GM21723 (cell line): ENCODE measurements around the gene UNC5A.
"Not testable (repeated sequence)": the region's sequence is repeated elsewhere in the genome, so short reads cannot be mapped to it uniquely, and the experiment has no call there.

Experiments
- ATAC-seq: cut with Tn5 transposase; IDR thresholded peaks from one replicate; pipeline ENCODE4 v1.9.1; 2021; ENCODE audit warnings: mild to moderate bottlenecking, moderate library complexity; ENCODE audit not compliant: unreplicated experiment

Gene UNC5A

GRCh38 chr5:176861276-176861675, 50.9 kb downstream of the UNC5A start:
- ATAC-seq: no peak

- ATAC-seq: no peak
Measured at GRCh38 chr5:176862330-176862995, 52.1 kb downstream of the UNC5A start.

DNA sequence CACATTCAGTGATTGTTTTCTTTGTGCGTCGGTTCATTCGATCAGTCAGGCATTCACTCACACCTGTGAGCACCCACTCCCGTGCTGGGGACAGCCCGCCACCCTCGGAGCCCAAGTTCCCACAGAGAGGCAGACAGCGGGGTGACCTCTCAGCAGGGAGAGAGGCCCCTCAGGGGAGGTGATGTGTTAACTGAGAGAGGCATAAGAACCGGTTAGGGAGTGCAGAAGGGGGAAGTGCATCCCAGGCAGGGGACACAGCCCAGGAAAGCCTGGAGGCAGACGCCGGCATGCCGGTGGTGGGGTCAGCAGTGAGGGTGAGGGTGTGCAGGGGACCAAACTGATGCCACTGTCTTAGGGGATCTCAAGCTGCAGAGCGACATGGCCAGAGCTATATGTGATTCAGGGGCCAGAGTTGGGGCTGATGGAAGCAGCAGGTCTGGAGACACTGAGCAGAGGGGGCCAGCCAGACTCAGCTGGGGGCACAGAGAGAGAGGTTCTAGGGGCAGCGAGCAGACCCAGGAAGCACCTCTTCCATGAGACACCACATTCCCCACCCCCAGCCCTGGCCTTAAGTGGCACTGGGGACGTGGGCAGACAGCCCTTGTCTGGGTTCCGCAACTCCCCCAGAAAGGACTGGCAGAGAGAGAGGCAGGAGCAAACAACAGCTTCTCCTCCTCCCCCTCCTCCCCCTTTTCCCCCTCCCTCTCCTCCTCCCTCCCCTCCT, 52.8 kb downstream of the UNC5A start:
- no peak for ATAC-seq

DNA sequence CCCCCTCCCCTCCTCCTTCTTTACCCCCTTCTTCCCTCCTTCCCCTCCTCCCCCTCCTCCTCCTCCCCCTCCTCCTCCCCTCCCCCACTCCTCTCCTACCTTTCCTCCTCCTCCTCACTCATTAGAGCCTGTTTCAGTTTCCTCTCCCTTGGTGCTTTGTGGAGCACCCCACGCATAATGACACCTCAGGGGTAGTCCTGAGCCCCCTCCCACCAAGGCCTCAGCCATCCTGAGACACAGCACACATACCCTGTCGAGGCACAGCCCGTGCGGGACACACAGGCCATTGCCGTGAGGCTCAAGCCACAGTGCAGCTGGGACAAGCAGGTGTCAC, 53.4 kb downstream of the UNC5A start:
- no peak for ATAC-seq

DNA sequence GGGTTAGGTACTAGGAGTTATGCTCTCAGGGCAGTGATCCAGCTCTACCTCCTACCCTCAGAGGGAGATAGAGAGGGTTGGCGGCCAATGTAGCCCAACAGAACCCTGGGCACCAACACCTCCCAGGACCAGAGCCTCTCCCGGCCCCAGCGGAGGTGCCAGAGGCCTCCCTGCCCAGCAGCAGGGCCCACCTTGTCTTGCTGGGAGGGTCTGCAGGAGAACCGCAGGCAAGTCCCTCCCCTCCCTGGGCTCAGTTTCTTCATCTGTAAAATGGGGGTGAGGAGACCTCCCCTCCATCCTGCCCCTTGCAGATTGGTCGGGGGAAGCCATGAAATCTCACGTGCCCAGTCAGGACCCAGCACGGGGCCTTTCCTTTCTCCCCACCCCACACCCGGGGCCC, 54.4 kb downstream of the UNC5A start:
- ATAC-seq: no peak

- ATAC-seq: no peak
Measured at GRCh38 chr5:176865964-176866363, 55.6 kb downstream of the UNC5A start.

GRCh38 chr5:176866707-176867310, 56.5 kb downstream of the UNC5A start:
- no peak for ATAC-seq

DNA sequence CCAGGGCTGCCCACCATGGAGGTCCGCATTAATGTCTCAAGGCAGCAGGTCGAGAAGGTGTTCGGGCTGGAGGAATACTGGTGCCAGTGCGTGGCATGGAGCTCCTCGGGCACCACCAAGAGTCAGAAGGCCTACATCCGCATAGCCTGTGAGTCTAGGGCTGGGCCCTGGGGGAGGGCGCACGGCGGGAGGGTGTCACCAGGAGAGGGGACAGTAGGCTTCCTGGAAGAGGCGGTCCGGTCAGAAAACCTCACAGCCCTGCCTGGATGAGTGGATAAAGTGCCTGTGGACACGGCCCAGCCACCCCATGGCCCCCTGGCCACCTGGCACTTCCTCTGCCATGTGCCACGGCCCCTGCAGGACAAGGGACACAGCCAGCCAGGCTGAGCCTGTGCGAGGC, 57.8 kb downstream of the UNC5A start:
- ATAC-seq: no peak

DNA sequence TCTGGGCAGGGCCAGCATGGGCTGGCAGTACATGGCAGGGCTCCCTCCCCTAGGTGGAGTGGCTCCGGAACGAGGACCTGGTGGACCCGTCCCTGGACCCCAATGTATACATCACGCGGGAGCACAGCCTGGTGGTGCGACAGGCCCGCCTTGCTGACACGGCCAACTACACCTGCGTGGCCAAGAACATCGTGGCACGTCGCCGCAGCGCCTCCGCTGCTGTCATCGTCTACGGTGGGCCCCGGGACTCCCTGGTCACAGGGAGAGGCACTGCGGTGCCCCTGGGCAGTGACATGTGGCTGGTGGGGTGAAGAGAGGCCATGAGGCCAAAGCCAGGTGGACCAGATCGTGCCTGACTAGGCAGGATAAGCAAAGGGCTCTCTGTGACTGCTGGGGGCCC, 58.4 kb downstream of the UNC5A start:
- ATAC-seq: no peak

- ATAC-seq: no peak
Measured at GRCh38 chr5:176869501-176870109, 59.2 kb downstream of the UNC5A start.

GRCh38 chr5:176870110-176870591, 59.8 kb downstream of the UNC5A start:
- no peak for ATAC-seq

- ATAC-seq: not testable (repeated sequence)
Measured at GRCh38 chr5:176870644-176871043, 60.3 kb downstream of the UNC5A start.

GRCh38 chr5:176872586-176872985, 62.2 kb downstream of the UNC5A start:
- ATAC-seq: not testable (repeated sequence)

DNA sequence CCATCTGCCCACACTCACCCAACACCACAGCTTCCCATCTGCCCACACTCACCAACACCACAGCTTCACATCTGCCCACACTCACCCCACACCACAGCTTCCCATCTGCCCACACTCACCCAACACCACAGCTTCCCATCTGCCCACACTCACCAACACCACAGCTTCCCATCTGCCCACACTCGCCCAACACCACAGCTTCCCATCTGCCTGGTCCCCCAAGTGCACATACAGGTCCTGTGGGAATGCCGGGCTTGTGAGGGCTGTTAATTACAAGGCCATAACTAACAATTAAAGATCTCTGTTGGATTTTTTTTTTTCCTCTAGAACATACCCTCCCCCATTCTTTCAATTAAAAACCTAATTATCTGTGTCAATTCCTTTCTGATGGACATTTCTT, 62.7 kb downstream of the UNC5A start:
- not testable (repeated sequence) for ATAC-seq

DNA sequence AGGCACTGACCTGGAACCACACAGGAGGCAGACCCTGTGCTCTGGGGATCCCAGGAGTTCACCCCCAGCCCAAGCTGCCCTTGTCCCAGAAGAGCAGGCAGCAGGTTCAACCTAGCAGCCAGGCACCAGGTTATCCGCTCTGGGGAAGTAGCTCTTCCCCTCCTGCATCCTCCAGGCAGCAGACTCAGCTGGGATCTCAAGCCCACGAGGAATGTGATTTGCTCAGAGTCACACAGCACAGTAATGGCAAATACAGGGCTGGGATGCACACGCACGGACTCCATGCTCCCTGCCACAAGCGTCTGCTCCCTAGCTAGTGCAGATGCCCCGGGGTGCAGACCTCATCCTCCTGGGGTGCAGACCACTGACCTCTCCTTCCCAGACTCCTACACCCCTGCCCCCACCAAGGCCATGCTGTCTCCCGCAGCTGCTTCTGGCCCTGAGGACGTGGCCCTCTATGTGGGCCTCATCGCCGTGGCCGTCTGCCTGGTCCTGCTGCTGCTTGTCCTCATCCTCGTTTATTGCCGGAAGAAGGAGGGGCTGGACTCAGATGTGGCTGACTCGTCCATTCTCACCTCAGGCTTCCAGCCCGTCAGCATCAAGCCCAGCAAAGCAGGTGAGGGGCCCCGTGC, 63.3 kb downstream of the UNC5A start:
- no peak for ATAC-seq

GRCh38 chr5:176874198-176874780, 63.9 kb downstream of the UNC5A start:
- no peak for ATAC-seq

- ATAC-seq: no peak
Measured at GRCh38 chr5:176875014-176875550, 64.7 kb downstream of the UNC5A start.

DNA sequence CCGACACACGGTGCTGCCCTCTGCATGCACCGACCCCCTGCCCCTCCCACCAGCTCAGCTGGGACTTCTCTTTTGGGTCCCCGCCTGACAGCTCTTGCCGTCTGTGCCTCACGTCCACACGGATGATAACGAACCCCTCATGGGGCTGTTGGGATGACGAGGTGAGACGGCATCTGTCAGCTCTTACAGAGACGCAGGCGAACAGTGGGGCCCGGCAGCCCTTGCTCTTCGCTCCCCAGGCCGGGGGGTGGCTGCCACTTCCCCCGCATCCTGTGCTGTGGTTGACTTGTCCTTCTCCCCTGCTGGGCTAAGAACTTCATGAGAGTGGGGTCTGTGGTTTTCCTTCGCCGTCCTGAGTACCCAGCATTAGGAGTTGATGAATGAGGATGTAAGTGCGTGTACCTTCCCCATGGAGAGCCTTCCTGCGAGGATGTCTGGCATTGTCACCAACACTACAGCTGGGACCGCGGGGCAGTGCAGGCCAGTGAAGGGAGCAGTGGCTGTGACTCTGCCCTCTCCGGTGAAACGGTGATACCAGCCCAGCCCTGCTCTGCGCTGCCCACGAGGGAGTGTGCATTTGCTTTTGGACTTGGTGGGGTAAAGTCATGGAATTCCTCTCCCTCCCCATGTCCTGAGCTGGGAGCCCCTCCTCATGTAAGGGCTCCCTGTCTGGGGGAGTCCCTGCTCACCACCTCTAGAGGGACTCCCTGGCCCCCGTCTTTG, 65.6 kb downstream of the UNC5A start:
- no peak for ATAC-seq

DNA sequence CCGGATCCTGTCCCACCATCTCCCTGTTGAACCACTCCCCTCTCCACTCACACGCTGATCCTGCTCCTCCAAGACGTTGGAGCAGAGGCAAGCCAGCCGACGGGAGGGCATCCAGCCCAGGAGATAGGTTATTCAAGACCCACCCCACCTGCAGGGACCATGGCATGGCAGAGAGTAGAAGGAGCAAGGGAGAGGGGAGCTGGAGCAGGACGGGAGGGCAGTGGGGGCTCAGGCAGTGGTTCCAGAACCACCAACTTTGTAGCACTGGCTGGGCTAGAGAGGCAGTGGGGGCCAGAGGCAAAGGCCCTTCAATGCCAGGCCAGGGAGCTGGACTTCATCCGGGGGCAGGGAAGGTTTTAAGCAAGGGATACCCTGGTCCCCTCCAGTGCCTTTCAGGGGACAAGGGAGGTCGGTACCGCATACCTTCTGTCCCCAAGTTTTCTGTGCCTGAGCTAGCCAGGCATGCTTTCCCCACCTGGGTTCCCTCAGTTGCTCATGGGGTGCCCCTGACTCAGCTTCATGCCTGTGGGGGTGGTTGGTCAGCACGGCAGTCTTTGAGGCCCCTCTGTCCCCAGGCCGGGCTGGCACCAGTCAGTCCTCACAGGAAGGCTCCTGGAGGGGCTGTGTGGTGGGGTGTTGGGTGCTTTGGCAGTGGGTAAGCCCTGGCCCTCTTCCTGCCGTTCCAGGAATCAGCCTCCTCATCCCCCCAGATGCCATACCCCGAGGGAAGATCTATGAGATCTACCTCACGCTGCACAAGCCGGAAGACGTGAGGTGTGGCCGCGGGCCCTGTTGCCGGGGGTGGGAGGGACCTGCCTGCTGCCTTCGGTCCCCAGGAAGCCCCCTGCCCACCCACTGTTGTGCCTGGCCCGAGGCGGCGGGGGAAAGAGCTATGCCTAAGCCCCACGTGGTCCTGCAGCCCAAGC, 66.4 kb downstream of the UNC5A start:
- ATAC-seq: no peak
